Fibroblast of mammary gland (primary cell): ENCODE measurements around the gene GOLGB1.

Source experiments
- DNase-seq: peaks from one replicate; pipeline ENCODE4 v3.0.0-alpha.2; 2010; ENCODE audit warnings: low read depth
- H3K4me3 ChIP-seq: 2 replicates; pipeline ENCODE4 v1.5.1; 2011; ENCODE audit warnings: low read depth, mild to moderate bottlenecking, low read length, moderate library complexity; ENCODE audit not compliant: control insufficient read depth
- CTCF ChIP-seq: conservative IDR thresholded peaks from 2 replicates; pipeline ENCODE4 v1.5.1; 2011; ENCODE audit warnings: low read depth, low read length, inconsistent platforms; ENCODE audit not compliant: control insufficient read depth, insufficient read depth

Gene GOLGB1

GRCh38 chr3:121660356-121661171 is 89.0 kb downstream of the GOLGB1 start, which contains the start of gene HCLS1:
HCLS1 (minus strand) TSS chr3:121660903; CDS start chr3:121658347, 2,556 bp downstream.
- H3K4me3 ChIP-seq: peak within 1 kb of the TSS; percentile 13
- no peak for TF ChIP-seq CTCF
- DNase-seq: peak; percentile 18

DNA sequence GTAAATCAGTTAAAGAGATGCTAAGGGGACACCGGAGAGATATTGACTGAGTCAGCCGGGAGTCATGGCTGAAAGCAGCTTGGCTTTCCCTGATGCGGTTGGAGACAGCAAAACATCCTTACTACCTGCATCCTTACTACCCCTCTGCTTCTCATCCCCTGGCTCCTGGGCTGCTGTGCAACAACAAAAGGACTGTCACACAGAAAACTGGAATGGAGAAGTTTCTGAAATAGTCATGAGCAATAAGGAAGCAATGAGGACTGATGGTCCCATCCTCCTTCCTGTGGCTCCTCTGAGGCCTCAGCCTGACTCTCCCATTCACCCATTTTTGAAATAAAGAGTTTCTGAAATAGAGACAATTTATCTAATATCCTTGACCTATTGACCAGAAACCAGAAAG is 90.0 kb downstream of the GOLGB1 start:
- no peak for TF ChIP-seq CTCF
- H3K4me3 ChIP-seq: no peak overlapping the region
- no peak for DNase-seq

GRCh38 chr3:121658716-121659435 is 90.7 kb downstream of the GOLGB1 start:
- TF ChIP-seq CTCF: no peak
- no peak overlapping the region for H3K4me3 ChIP-seq
- DNase-seq: no peak

GRCh38 chr3:121654493-121655385 is 94.8 kb downstream of the GOLGB1 start:
- DNase-seq: no peak
- no peak for TF ChIP-seq CTCF
- no peak overlapping the region for H3K4me3 ChIP-seq

- no peak for TF ChIP-seq CTCF
- peak; percentile 32 for DNase-seq
- H3K4me3 ChIP-seq: no peak overlapping the region
Observed at GRCh38 chr3:121651684-121652083, 97.9 kb downstream of the GOLGB1 start.

GRCh38 chr3:121649645-121650044 is 99.9 kb downstream of the GOLGB1 start:
- no peak overlapping the region for H3K4me3 ChIP-seq
- DNase-seq: peak; percentile 63
- TF ChIP-seq CTCF: no peak
